ENCODE measurements around the gene GBF1. TPM values are rescaled to one million over a fixed set of nuclear protein-coding genes. Genes with fewer than 3 reads are reported as not detected.

GBF1 gene
- total and polyA plus RNA-seq, 12 donors: 20.7 to 60.5 (median 49.3) TPM

DNA sequence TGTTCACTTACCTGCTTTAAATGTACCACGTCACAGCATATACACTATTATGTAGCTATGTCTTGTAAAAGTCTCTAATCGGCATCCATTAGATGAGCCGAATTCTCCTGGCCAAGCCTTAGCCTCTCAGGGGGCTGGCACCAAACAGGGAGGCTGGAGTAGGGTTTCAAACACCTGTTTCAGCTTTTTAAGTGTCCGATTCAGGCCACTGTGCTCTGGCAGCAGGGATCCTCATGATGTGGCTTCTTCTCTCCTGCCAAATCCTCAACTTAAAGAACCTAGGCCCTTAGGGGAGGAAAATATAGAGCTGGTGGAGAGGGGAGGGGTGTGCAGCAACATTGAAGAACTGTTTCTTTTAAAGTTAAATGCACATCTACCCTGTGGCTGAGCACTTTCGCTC lies 81.7 kb downstream of the GBF1 start:
- H3K36me3 ChIP-seq: peaks cover 0 to 4% (median 0%) of the 10 kb centered on the region in 9 donors
- peak overlapping the region in 1 of 10 donors; percentile 14 for H3K27ac ChIP-seq
- intact Hi-C loops (cut with DNase I): no loop called here
- no peak overlapping the region for H3K4me3 ChIP-seq
- TF ChIP-seq, protein P1, sequence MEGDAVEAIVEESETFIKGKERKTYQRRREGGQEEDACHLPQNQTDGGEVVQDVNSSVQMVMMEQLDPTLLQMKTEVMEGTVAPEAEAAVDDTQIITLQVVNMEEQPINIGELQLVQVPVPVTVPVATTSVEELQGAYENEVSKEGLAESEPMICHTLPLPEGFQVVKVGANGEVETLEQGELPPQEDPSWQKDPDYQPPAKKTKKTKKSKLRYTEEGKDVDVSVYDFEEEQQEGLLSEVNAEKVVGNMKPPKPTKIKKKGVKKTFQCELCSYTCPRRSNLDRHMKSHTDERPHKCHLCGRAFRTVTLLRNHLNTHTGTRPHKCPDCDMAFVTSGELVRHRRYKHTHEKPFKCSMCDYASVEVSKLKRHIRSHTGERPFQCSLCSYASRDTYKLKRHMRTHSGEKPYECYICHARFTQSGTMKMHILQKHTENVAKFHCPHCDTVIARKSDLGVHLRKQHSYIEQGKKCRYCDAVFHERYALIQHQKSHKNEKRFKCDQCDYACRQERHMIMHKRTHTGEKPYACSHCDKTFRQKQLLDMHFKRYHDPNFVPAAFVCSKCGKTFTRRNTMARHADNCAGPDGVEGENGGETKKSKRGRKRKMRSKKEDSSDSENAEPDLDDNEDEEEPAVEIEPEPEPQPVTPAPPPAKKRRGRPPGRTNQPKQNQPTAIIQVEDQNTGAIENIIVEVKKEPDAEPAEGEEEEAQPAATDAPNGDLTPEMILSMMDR (IDR thresholded peaks at IDR 0.05): no peak
- peak in 1 of 8 donors; percentile 16 for ATAC-seq
- 54 to 60% methylated on average over 5 of the region's 5 CpGs for WGBS, 2 donors
- H3K4me1 ChIP-seq: peaks cover 0 to 53% (median 31%) of the 10 kb centered on the region in 9 donors
- DNase-seq: no peak
- no peaks in the 10 kb centered on the region for H3K9me3 ChIP-seq
- H3K27me3 ChIP-seq: no peaks in the 10 kb centered on the region

DNA sequence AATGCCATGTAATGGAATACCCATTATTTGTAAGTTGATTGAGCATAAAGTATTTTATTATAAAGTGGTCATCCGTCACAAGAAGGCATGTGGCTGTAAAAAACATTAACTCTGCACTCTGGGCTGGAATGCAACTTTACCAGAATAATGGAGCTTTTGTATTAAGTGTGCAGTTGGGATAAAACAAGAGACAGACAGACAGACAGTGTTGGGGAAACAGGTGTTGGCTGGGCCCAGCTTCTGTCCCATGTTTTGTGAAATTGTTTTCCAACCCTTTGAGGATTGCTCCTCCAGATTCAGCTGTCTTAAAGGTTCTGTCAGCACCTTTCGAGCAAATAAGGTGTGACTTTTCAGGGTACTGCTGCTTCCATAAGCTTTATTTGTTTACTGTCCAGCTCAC lies 82.3 kb downstream of the GBF1 start:
- TF ChIP-seq, protein P1 (IDR thresholded peaks at IDR 0.05): no peak
- no peak overlapping the region for H3K4me3 ChIP-seq
- intact Hi-C loops (cut with DNase I): no loop called here
- DNase-seq (no peak), ATAC-seq (no peak)
- H3K36me3 ChIP-seq: peaks cover 0 to 4% (median 0%) of the 10 kb centered on the region in 9 donors
- H3K9me3 ChIP-seq: no peaks in the 10 kb centered on the region
- H3K4me1 ChIP-seq: peaks cover 0 to 58% (median 31%) of the 10 kb centered on the region in 9 donors
- 68 to 70% methylated on average over 2 of the region's 2 CpGs for WGBS, 2 donors
- H3K27ac ChIP-seq: peak overlapping the region in 1 of 10 donors; percentile 4
- no peaks in the 10 kb centered on the region for H3K27me3 ChIP-seq

DNA sequence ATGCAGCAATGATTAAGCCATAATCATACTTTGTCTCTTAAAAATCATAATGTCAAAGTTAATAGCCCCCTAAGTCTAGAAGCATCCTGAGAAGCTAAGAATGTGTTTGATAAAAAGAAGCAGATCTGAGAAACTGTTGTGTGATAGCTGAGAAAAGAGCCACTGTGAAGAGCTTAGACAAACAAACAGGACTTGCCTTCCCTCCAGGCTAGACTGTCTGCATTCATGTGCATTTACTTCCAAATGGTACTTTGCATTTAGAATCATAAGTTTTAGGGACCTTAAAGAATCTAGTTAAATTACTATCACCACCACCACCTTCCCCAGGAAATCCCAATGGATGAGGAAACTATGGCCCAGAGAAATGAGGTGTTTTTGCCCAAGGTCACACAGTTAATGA lies 87.4 kb downstream of the GBF1 start:
- Histone ChIP-seq H3K4me3 (no peak overlapping the region), H3K4me1 (peaks cover 0 to 66% (median 38%) of the 10 kb centered on the region in 9 donors), H3K27ac (peak overlapping the region in 5 of 10 donors; percentile 31 to 79 (median 59)), H3K9me3 (no peaks in the 10 kb centered on the region), H3K36me3 (peaks cover 0 to 31% (median 0%) of the 10 kb centered on the region in 9 donors), H3K27me3 (no peaks in the 10 kb centered on the region)
- TF ChIP-seq, protein P1 (IDR thresholded peaks at IDR 0.05): no peak
- no peak for DNase-seq
- intact Hi-C loops (cut with DNase I): loop anchor here in 3 of 10 donors (5.0 to 10.0 kb wide), 4 partner anchors 35 to 85 kb away; partner anchors contain the start of gene GBF1 (in 1 of the 3)
- ATAC-seq: no peak

DNA sequence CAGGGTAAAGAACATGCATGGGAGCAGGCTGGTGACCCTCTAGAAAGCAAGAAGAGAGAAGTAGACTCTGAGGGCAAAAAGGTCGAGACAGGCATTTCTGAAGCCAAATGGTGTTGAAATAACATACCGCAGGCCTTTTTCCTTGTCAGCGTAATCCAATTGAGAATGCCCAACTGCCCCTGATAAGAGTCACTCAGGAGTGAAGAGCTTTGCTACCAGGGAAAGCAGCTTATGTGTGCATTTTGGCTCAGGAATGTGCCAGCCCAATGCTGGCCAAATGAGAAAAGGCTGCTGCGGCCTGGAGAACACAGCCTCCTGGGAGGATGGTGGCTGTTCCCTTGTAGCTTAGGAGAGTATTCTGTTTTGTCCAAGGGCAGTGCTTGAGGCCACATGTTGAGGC lies 88.8 kb downstream of the GBF1 start:
- WGBS, 2 donors: 43 to 53% methylated on average over 4 of the region's 4 CpGs
- Histone ChIP-seq H3K27ac (peak overlapping the region in 9 of 10 donors; percentile 53 to 79 (median 71)), H3K4me1 (peaks cover 0 to 53% (median 33%) of the 10 kb centered on the region in 9 donors)

More for the DNA sequence above, 88.8 kb downstream of the GBF1 start:
- intact Hi-C loops (cut with DNase I): loop anchor here in 3 of 10 donors (5.0 to 10.0 kb wide), 4 partner anchors 37 to 87 kb away; partner anchors contain the start of gene GBF1 (in 1 of the 3)
- TF ChIP-seq, protein P1 (IDR thresholded peaks at IDR 0.05): no peak
- no peak overlapping the region for H3K4me3 ChIP-seq
- ATAC-seq (peak; percentile 61 to 93 (median 90)), DNase-seq (peak; percentile 42 to 51)
- no peaks in the 10 kb centered on the region for H3K9me3 ChIP-seq
- no peaks in the 10 kb centered on the region for H3K27me3 ChIP-seq
- H3K36me3 ChIP-seq: peaks cover 0 to 38% (median 0%) of the 10 kb centered on the region in 9 donors
